HCT116 (cell line): ENCODE measurements around the gene TIGAR. TPM values are rescaled to one million over a fixed set of nuclear protein-coding genes. Genes with fewer than 3 reads are reported as not detected.

Experiments used
- ATAC-seq: fragments of 200-7000 bp; cut with Tn5 transposase; 2 replicates; pipeline ENCODE4 v1.9.1; 2020; ENCODE audit warnings: mild to moderate bottlenecking, moderate library complexity
- BruUV-seq: library from RNA; stranded (reverse); fragments of 400-500 nt; replicated peaks from 2 replicates; lab custom pipeline; 2021; lab: Mats Ljungman, UMichigan
- CTCF ChIA-PET: fragments of 300-600 bp; sonication (Branson Sonifier 250); formaldehyde crosslinking; loops from one replicate; lab custom pipeline; 2021; ENCODE audit warnings: antibody characterized with exemption; lab: Charles Lee
- POLR2A ChIA-PET: fragments of 300-600, 350-600 bp; sonication (Branson Sonifier 250); formaldehyde crosslinking; loops from one replicate; lab custom pipeline; 2021; ENCODE audit warnings: antibody characterized with exemption; lab: Charles Lee
- RAD21 ChIA-PET, 2 experiments: fragments of 300-600 bp; sonication (Branson Sonifier 250); formaldehyde crosslinking; loops; one replicate each; lab custom pipeline; 2023; ENCODE audit warnings: low total read pairs in 2 of 2; ENCODE audit not compliant: uncharacterized antibody in 2 of 2, unreplicated experiment in 2 of 2, low non-redundant PET in 1 of 2; lab: Charles Lee
- DNase-seq: peaks from one replicate; pipeline ENCODE4 v3.0.0-alpha.2; 2010; ENCODE audit warnings: low read depth, low spot score
- H2AFZ ChIP-seq: fragments of 200-600 bp; shearing (Covaris generic), sonication (generic); 2 replicates; pipeline ENCODE4 v1.6.1; 2017; ENCODE audit warnings: low read depth, mixed run types, mixed read lengths, antibody characterized with exemption, low read length; ENCODE audit not compliant: poor library complexity, severe bottlenecking
- H3K27ac ChIP-seq: 2 replicates; pipeline ENCODE4 v1.5.1; 2012; ENCODE audit warnings: low read depth, low read length
- H3K27me3 ChIP-seq: fragments of 200-600 bp; sonication (generic); 2 replicates; pipeline ENCODE4 v1.6.1; 2016; ENCODE audit warnings: mixed run types, low read length, mixed read lengths; ENCODE audit not compliant: insufficient read depth
- H3K36me3 ChIP-seq, 2 experiments: fragments of 200-500 bp in 1 of 2; fragments of 200-600 bp in 1 of 2; sonication (Bioruptor generic) in 1 of 2; sonication (generic) in 1 of 2; 2 replicates each; pipeline versions ENCODE4 v1.5.1 to v1.6.1; 2014 to 2016; ENCODE audit warnings: low read length in 2 of 2, inconsistent platforms in 1 of 2, mixed read lengths in 1 of 2, mixed run types in 1 of 2; ENCODE audit not compliant: insufficient read depth in 2 of 2, control insufficient read depth in 1 of 2
- H3K4me1 ChIP-seq, 2 experiments: fragments of 200-600 bp in 1 of 2; sonication (generic) in 1 of 2; 2 replicates each; pipeline versions ENCODE4 v1.5.1 to v1.6.1; 2012 to 2017; ENCODE audit warnings: low read length in 2 of 2, inconsistent platforms in 1 of 2, mild to moderate bottlenecking in 1 of 2, mixed read lengths in 1 of 2, mixed run types in 1 of 2, moderate library complexity in 1 of 2; ENCODE audit not compliant: insufficient read depth in 2 of 2, control insufficient read depth in 1 of 2
- H3K4me2 ChIP-seq: fragments of 200-600 bp; sonication (generic); 2 replicates; pipeline ENCODE4 v1.6.1; 2017; ENCODE audit warnings: mixed run types, low read length, mixed read lengths
- H3K4me3 ChIP-seq, 2 experiments: fragments of 200-600 bp in 1 of 2; sonication (generic) in 1 of 2; replicated peaks in 1 of 2; 2 replicates each; pipeline ENCODE4 v1.5.1; 2011 to 2016; ENCODE audit warnings: low read length in 2 of 2, control low read depth in 1 of 2, low read depth in 1 of 2, mild to moderate bottlenecking in 1 of 2, mixed read lengths in 1 of 2, mixed run types in 1 of 2
- H3K79me2 ChIP-seq: fragments of 200-600 bp; sonication (generic); 2 replicates; pipeline ENCODE4 v1.6.1; 2017; ENCODE audit warnings: mild to moderate bottlenecking, mixed run types, low read length, moderate library complexity, mixed read lengths; ENCODE audit not compliant: insufficient read depth
- H3K9ac ChIP-seq: fragments of 200-600 bp; sonication (generic); 2 replicates; pipeline ENCODE4 v1.6.1; 2016; ENCODE audit warnings: low read length, mixed read lengths
- H3K9me2 ChIP-seq: fragments of 200-600 bp; sonication (generic), shearing (Covaris generic); 2 replicates; pipeline ENCODE4 v1.6.1; 2017; ENCODE audit warnings: mixed run types, mild to moderate bottlenecking, moderate library complexity; ENCODE audit not compliant: insufficient read depth
- H3K9me3 ChIP-seq, 2 experiments: fragments of 200-500 bp in 1 of 2; fragments of 200-600 bp in 1 of 2; sonication (Bioruptor generic) in 1 of 2; sonication (generic) in 1 of 2; 2 replicates each; pipeline ENCODE4 v1.6.1; 2014 to 2017; ENCODE audit warnings: low read length in 2 of 2, mixed read lengths in 2 of 2, inconsistent platforms in 1 of 2, low read depth in 1 of 2, mild to moderate bottlenecking in 1 of 2, mixed run types in 1 of 2, moderate library complexity in 1 of 2; ENCODE audit not compliant: control insufficient read depth in 1 of 2, insufficient read depth in 1 of 2
- H4K20me1 ChIP-seq: fragments of 200-600 bp; sonication (generic), shearing (Covaris generic); 2 replicates; pipeline ENCODE4 v1.6.1; 2017; ENCODE audit warnings: mixed run types, mild to moderate bottlenecking, moderate library complexity; ENCODE audit not compliant: insufficient read depth
- ATF3 ChIP-seq: IDR thresholded peaks from 2 replicates; pipeline ENCODE4 v1.6.1; 2012
- CTCF ChIP-seq, 3 experiments: fragments of 200-600 bp in 1 of 3; sonication (generic) in 1 of 3; IDR thresholded peaks in 2 of 3; conservative IDR thresholded peaks in 1 of 3; 2 replicates each; pipeline ENCODE4 v1.5.1; 2012 to 2017; ENCODE audit warnings: low read depth in 2 of 3, low read length in 2 of 3, antibody characterized with exemption in 1 of 3, borderline replicate concordance in 1 of 3, control low read depth in 1 of 3, mild to moderate bottlenecking in 1 of 3, mixed read lengths in 1 of 3, mixed run types in 1 of 3, moderate library complexity in 1 of 3; ENCODE audit not compliant: insufficient read depth in 1 of 3
- FOSL1 ChIP-seq: IDR thresholded peaks from 2 replicates; pipeline ENCODE4 v1.6.1; 2012; ENCODE audit warnings: low read depth
- JUND ChIP-seq: IDR thresholded peaks from 2 replicates; pipeline ENCODE4 v1.6.1; 2012
- MAX ChIP-seq: IDR thresholded peaks from 2 replicates; pipeline ENCODE4 v1.6.1; 2012
- RAD21 ChIP-seq: IDR thresholded peaks from 2 replicates; pipeline ENCODE4 v1.6.1; 2012; ENCODE audit warnings: low read depth, mild to moderate bottlenecking
- REST ChIP-seq: IDR thresholded peaks from 2 replicates; pipeline ENCODE4 v1.6.1; 2012; ENCODE audit warnings: low read depth
- SRF ChIP-seq: IDR thresholded peaks from 2 replicates; pipeline ENCODE4 v1.6.1; 2012; ENCODE audit warnings: low read depth
- TCF7L2 ChIP-seq: IDR thresholded peaks from 2 replicates; pipeline ENCODE4 v1.7.0; 2011; ENCODE audit warnings: borderline replicate concordance, inconsistent platforms; ENCODE audit not compliant: insufficient read depth, insufficient read length; ENCODE audit errors: extremely low read depth
- YY1 ChIP-seq: IDR thresholded peaks from 2 replicates; pipeline ENCODE4 v1.6.1; 2011; ENCODE audit warnings: low read length, low read depth, moderate library complexity, mild to moderate bottlenecking; ENCODE audit not compliant: insufficient replicate concordance; ENCODE audit errors: extremely low read depth
- ZFX ChIP-seq: fragments of 450-650 bp; IDR thresholded peaks from 2 replicates; pipeline ENCODE4 v1.6.1; 2017
- ZNF274 ChIP-seq: fragments of 200-500 bp; sonication (Bioruptor generic); IDR thresholded peaks from 2 replicates; pipeline ENCODE4 v1.6.1; 2014; ENCODE audit warnings: mild to moderate bottlenecking, low read depth, low read length, inconsistent platforms
- intact Hi-C: fragments of 100-400 bp; cut with micrococcal nuclease; formaldehyde crosslinking; loops from 2 replicates; pipeline ENCODE4 v1.10.0; 2022
- total RNA-seq: library from RNA; stranded (reverse); gene quantifications from one replicate; pipeline ENCODE4 v1.2.1, GENCODE V29; 2021; ENCODE audit not compliant: unreplicated experiment

The TIGAR gene
- total RNA-seq, 1 experiment from 2014 or later = 13.7 TPM

GRCh38 chr12:4369548-4369947 is 48.5 kb downstream of the TIGAR start:
- Histone ChIP-seq H3K9me3 (no peaks in the 10 kb centered on the region), H3K27me3 (peaks cover 37% of the 10 kb centered on the region), H3K36me3 (no peaks in the 10 kb centered on the region), H4K20me1 (no peaks in the 10 kb centered on the region), H3K4me2 (no peak overlapping the region), H3K4me3 (no peak overlapping the region), H3K4me1 (no peaks in the 10 kb centered on the region), H3K9me2 (no peaks in the 10 kb centered on the region), H3K27ac (no peak overlapping the region), H2AFZ (no peak overlapping the region), H3K79me2 (no peaks in the 10 kb centered on the region), H3K9ac (no peak overlapping the region)
- no peak for ATAC-seq
- intact Hi-C loops = no loop called here
- ChIA-PET POLR2A (no interaction called here), CTCF (no interaction called here), RAD21 (no interaction called here)
- BruUV-seq = no TSS peak
- no peak for DNase-seq
- no peak for TF ChIP-seq SRF
- no peak for TF ChIP-seq RAD21
- no peak for TF ChIP-seq ZFX
- TF ChIP-seq CTCF (IDR thresholded peaks at IDR 0.05 in 2 of 3, conservative IDR thresholded peaks at IDR 0.05 in 1 of 3; ENCODE audit: borderline replicate concordance in 1 of 3, insufficient read depth in 1 of 3, low read depth in 2 of 3, low read length in 2 of 3) = no peak
- TF ChIP-seq TCF7L2 = no peak

DNA sequence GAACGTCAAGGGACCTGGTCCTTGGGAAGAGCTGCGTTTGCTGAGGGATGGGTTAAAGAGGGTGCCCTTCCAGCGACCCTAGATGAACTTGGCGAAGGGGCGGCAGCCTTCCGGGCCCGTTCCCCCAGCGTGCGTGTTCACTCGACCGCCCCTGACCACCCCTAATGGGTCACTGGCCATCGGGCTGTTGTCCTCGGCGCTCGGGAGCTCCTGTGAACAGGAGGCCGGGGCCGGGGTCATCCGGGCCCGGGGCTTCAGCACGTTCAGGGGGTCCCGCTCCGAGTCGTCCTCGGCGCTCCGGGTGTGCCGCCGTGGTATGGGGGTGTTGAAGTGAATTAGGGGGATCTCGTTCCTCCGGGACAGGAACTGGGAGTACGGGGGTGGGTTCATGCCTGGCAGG is 49.3 kb downstream of the TIGAR start:
- H3K4me1 ChIP-seq = no peaks in the 10 kb centered on the region
- H3K9me3 ChIP-seq = no peaks in the 10 kb centered on the region
- no peak overlapping the region for H3K9ac ChIP-seq
- H3K27me3 ChIP-seq = peaks cover 40% of the 10 kb centered on the region
- no peaks in the 10 kb centered on the region for H4K20me1 ChIP-seq
- POLR2A ChIA-PET = no interaction called here
- no peak for DNase-seq
- H2AFZ ChIP-seq = no peak overlapping the region
- H3K9me2 ChIP-seq = no peaks in the 10 kb centered on the region
- H3K36me3 ChIP-seq = no peaks in the 10 kb centered on the region
- RAD21 ChIA-PET = no interaction called here
- CTCF ChIA-PET = no interaction called here
- H3K79me2 ChIP-seq = no peaks in the 10 kb centered on the region
- no peak overlapping the region for H3K27ac ChIP-seq
- BruUV-seq = no TSS peak
- no peak overlapping the region for H3K4me2 ChIP-seq
- intact Hi-C loops = no loop called here
- ATAC-seq = no peak
- H3K4me3 ChIP-seq = no peak overlapping the region
- TF ChIP-seq FOSL1 (no peak), ZFX (no peak), ZNF274 (no peak), ATF3 (no peak), CTCF (IDR thresholded peaks at IDR 0.05 in 2 of 3, conservative IDR thresholded peaks at IDR 0.05 in 1 of 3; ENCODE audit: borderline replicate concordance in 1 of 3, insufficient read depth in 1 of 3, low read depth in 2 of 3, low read length in 2 of 3) (no peak), YY1 (no peak), SRF (no peak), MAX (no peak), REST (no peak), JUND (no peak)
